ENCODE data around the gene LOXL4.

Gene LOXL4

DNA sequence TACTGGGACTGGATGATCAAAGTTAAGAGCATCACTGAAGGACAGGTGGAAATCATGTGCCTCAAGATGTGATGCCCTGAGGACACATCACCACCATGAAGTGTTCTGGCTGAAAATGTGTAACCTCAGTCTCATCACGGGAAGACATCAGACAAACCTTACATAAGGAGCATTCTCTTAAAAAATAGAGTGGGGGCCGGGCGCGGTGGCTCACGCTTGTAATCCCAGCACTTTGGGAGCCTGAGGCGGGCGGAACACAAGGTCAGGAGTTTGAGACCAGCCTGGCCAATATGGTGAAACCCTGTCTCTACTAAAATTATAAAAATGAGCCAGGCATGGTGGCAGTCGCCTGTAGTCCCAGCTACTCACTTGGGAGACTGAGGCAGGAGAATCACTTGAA is 65.6 kb downstream of the LOXL4 start:
- H3K4me3 ChIP-seq (ENCODE audit: low read depth, low read length) = no peak overlapping the region
- no peak for TF ChIP-seq CTCF (IDR thresholded peaks at IDR 0.05; ENCODE audit: borderline replicate concordance, insufficient read depth, low read depth, low read length)

DNA sequence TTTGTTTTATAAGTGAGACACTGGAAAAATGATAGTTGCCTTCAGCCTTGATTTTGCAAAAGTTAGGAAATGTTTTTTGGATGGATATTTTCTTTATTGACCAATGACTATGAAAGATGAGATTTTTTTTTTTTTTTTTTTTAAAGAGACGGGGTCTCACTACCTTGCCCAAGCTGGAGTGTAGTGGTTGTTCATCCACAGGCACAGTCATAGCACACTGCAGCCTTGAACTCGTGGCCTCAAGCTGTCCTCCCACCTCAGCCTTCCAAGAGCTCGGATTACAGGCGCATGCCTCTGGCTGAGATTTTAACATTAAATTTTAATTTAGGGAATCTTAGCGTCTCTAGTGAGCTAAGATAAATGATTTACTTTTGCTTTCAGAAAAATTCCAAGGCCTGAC is 66.2 kb downstream of the LOXL4 start:
- TF ChIP-seq CTCF (IDR thresholded peaks at IDR 0.05; ENCODE audit: borderline replicate concordance, insufficient read depth, low read depth, low read length) = no peak
- no peak overlapping the region for H3K4me3 ChIP-seq (ENCODE audit: low read depth, low read length)
